CD4-positive, alpha-beta T cell treated with Interleukin-17A for 4 hours (primary cell): Measurements from ENCODE around the gene SKIC2.
A peak's percentile ranks its signal among the peaks of the same experiment; 100 is the strongest.

Experiments
- DNase-seq: peaks from one replicate; pipeline ENCODE4 v3.0.0-alpha.2; 2020; ENCODE audit warnings: mixed read lengths

Gene SKIC2

DNA sequence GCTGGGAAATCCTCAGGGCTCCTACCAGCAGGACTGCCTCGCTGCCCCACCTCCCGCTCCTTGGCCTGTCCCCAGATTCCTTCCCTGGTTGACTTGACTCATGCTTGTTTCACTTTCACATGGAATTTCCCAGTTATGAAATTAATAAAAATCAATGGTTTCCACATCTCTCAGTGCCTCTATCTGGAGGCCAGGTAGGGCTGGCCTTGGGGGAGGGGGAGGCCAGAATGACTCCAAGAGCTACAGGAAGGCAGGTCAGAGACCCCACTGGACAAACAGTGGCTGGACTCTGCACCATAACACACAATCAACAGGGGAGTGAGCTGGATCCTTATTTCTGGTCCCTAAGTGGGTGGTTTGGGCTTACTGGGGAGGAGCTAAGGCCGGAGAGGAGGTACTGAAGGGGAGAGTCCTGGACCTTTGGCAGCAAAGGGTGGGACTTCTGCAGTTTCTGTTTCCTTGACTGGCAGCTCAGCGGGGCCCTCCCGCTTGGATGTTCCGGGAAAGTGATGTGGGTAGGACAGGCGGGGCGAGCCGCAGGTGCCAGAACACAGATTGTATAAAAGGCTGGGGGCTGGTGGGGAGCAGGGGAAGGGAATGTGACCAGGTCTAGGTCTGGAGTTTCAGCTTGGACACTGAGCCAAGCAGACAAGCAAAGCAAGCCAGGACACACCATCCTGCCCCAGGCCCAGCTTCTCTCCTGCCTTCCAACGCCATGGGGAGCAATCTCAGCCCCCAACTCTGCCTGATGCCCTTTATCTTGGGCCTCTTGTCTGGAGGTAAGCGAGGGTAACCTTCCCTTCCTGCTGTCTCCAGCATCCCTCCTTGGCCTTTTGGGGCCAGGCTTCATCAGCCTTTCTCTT, 13.2 kb upstream of the SKIC2 start, which contains the start of gene CFB:
TSS of gene CFB (plus strand) at position 589 of the 863 bp plus-strand sequence. CDS start at position 716, 127 bp downstream.
- DNase-seq, result no peak

DNA sequence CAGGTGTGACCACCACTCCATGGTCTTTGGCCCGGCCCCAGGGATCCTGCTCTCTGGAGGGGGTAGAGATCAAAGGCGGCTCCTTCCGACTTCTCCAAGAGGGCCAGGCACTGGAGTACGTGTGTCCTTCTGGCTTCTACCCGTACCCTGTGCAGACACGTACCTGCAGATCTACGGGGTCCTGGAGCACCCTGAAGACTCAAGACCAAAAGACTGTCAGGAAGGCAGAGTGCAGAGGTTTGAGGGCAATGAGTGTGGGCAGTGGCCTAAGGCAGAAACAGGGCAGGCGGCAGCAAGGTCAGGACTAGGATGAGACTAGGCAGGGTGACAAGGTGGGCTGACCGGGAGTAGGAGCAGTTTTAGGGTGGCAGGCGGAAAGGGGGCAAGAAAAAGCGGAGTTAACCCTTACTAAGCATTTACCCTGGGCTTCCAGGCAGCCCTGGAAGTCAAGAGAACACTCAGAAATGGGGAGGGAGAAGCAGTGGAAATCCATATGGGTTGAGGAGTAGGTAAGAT, 12.5 kb upstream of the SKIC2 start:
- no peak for DNase-seq

DNA sequence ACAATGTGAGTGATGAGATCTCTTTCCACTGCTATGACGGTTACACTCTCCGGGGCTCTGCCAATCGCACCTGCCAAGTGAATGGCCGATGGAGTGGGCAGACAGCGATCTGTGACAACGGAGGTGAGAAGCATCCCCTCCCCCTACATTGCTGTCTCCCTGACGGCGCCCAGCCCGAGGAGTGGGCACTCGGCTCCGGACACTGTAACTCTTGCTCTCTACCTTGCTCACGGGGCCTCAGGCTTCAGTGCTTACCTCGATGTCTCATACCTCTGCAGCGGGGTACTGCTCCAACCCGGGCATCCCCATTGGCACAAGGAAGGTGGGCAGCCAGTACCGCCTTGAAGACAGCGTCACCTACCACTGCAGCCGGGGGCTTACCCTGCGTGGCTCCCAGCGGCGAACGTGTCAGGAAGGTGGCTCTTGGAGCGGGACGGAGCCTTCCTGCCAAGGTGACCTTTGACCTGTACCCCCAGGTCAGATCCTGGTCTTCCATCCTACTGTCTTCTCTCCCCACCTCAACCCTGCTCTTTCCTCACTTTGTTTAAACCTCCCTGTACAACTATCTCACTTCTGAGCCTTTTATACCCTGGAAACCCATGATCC, 11.8 kb upstream of the SKIC2 start:
- DNase-seq, result no peak

DNA sequence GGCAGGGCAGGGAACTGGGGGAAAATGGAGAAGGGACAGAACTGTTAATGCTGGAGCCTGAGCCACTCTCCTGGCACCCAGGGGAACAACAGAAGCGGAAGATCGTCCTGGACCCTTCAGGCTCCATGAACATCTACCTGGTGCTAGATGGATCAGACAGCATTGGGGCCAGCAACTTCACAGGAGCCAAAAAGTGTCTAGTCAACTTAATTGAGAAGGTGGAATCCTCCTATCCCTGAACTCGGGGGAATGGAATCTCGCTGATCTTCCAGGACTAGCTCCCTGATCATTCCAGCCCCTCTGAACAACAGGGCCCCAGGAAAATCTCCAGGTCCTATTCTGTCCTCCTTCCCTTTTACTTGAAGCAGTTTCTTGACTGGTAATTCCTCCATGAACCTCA, 11.1 kb upstream of the SKIC2 start:
- DNase-seq, result no peak

DNA sequence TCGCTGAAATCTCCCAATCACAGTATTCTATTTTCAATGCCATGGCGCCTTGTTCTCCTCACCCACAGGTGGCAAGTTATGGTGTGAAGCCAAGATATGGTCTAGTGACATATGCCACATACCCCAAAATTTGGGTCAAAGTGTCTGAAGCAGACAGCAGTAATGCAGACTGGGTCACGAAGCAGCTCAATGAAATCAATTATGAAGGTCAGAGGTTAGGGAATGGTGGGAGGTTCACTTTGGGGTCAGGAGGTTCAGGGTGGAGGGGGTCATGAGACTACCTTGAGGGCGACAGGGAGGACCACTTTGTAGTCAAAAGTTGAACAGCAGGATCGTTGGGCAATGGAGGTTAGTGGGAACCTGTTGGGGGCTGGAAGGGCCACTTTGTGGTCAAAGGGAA, 10.7 kb upstream of the SKIC2 start:
- DNase-seq, result no peak

DNA sequence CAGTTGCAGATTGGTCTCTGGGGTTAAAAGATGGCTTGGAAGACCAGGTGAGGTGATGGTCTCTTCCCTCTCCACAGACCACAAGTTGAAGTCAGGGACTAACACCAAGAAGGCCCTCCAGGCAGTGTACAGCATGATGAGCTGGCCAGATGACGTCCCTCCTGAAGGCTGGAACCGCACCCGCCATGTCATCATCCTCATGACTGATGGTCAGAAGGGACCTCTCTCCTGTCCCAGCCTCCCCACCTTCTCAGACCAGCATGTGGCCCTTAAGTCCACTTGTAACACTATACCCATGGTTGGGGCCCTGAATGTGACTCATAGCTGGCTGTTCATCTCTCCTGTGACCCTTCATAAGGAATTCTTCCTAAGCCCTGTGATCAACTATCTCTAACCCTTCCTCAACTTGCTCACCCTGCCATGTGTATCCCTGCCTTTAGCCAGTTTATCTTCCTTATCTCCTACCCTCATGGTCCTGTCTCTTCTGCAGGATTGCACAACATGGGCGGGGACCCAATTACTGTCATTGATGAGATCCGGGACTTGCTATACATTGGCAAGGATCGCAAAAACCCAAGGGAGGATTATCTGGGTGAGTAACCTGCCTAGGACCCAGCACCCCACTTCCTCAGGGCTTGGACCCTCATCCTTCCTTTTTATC, 10.1 kb upstream of the SKIC2 start:
- DNase-seq, result no peak

DNA sequence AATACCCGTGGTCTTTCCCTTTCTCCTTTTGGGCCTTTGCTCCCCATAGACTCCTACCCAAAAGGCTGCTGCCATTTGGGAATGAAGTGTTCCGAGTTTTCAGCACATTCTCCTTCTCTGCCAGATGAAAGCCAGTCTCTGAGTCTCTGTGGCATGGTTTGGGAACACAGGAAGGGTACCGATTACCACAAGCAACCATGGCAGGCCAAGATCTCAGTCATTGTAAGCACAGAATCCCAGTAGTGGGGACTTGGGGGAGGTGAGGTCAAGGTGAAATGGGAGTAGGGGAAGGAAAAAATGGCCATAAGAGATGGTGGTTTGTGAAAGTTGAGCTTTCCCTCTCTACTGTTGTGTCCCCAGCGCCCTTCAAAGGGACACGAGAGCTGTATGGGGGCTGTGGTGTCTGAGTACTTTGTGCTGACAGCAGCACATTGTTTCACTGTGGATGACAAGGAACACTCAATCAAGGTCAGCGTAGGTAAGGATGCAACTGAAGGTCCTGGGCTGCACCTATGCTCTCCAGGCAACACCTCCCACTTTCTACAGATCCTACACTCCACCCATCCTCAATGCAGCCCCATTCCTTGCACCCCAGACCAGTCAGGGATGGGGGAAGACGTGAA, 8.9 kb upstream of the SKIC2 start:
- DNase-seq, result no peak

DNA sequence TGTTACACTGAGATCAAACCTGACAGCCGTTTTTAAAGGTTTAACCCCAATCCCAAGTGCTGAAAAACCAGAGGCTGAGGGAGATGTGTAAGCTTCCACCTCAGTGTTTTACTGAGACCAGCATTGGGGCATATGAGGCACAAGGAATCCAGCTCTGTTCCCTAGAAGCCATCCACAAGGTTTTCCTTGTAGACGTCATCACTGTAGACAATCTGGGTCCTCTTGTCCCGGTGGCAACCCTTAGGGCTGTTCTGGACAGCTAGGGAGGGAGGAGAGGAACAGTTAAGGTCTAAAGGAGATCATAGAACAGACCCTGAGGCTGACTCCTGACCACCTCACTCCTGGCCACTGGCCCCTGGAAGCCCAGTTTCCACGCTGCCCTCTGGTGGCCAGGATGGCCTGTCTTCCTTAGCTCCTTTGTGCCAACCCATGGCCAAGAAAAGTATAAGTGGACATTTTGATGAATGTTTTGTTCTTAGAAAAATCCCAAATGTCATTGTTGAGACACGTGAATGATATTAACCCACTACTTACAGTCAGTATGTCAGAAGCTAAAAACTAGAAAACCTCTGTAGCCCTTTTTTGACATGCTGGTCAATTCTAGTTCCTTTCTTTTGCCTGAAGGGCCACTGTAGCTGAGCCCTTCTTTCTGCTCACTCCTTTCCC, 6.7 kb upstream of the SKIC2 start:
- peak; percentile 60 for DNase-seq

DNA sequence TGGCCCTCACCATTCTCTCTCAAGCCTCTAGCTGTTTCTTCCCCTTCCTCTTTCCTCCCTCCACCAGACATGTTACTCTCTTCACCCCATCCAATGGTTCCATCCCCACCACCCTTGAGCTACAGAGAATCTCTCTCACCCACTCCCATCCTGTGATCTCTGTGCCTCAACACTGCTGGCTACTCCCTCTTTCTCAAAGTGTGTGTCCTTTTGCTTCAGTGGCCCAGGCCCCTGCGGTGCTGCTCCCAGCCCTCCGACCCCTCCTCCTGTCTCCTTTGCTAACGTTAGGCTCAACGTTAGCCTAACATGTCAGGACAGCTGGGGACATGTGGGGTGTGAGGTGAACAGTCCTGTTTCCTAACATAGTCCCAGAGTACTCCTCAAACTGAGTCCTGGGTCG, 6.1 kb upstream of the SKIC2 start:
- DNase-seq, result no peak

DNA sequence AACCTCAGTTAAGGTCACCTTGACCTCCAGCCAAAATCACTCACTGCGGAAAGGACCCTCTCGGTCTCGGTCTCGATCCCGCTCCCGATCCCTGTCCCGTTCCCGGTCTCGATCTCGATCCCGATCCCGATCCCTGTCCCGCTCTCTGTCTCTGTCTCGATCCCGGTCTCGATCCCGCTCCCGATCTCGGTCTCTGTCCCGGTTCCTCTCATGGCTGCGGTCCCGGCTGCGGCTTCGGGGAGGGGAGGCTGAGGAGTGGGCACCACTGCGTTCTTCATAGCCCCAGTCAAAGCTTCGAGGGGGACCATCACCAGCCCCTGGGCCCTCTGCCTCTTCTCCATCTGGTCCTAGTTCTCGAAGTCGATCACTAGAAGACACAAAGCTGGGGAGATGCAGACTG, 4.5 kb upstream of the SKIC2 start:
- DNase-seq, result no peak

DNA sequence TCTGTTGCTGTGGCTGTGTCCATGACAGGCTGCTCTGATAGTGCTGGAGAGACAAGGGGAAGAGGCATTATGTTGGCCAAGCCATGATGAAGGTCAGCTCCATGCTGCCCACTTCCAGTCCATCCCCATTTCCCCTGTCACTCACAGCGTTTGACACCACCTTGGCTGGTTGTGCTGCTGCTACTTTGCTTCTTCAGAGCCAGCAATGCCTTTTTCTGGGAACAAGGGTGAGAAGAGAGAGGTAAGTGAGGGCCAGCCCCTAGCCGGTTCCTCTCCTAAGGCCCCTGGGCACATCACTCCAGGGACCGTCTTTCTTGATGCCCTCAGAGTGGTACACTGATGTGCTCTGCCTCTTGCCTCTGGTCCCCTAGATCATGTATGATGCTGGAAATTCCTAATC, 2.2 kb upstream of the SKIC2 start:
- no peak for DNase-seq

DNA sequence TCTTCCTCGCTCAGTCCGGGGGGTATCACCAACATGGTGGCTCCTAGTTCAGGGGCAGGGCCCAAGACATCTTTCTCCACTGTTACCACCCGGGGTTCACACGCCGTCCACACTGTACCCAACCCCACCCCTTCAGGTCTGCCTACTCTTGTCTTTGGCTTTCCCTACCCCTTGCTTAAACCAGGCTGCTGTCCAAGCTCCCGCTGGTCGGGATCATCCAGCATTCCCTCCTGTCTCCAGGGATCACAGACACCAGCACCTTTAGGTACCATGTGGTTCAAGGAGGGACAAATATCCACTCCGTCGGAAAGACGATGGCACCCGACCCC, 599 bp upstream of the SKIC2 start:
- DNase-seq, result no peak

DNA sequence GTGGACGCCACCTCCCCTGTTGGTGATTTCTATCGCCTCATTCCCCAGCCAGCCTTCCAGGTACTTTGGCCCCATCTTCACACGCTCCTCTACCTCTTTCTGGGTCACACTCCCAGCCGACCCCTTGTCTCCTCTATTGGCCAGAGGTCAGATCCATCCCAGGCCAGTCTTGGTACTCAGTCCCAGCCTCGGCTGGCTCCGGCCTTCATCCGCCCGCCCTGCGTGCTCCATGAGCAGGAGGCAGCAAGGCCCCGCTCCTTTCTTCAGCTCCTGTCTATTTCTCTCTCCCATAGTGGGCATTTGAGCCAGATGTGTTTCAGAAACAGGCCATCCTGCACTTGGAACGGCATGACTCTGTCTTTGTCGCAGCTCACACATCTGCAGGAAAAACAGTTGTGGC, 2.6 kb downstream of the SKIC2 start:
- no peak for DNase-seq

DNA sequence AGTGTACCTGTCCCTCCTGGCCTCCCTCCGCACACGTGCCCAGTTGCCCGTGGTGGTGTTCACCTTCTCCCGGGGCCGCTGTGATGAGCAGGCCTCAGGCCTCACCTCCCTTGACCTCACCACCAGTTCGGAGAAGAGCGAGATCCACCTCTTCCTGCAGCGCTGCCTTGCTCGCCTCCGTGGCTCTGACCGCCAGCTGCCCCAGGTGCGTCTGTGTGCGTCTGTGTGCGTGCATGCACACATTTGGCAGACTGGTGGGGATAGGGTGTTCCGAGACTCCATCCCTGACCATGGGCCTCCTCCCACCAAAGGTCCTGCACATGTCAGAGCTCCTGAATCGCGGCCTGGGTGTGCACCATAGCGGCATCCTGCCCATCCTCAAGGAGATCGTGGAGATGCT, 4.9 kb downstream of the SKIC2 start:
- DNase-seq, result no peak

DNA sequence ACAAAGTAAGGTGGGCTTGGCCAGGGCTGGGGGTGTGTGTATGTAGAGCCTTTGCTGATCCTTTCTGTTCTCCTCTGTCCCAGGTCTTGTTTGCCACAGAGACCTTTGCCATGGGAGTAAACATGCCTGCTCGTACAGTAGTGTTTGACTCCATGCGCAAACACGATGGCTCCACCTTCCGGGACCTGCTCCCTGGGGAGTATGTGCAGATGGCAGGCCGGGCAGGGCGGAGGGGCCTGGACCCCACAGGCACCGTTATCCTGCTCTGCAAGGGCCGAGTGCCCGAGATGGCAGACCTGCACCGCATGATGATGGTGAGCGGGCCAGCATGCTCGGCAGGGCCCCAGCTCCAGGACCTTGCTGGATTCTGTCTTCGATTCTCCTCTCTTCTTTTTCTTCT, 6.7 kb downstream of the SKIC2 start:
- DNase-seq, result no peak

DNA sequence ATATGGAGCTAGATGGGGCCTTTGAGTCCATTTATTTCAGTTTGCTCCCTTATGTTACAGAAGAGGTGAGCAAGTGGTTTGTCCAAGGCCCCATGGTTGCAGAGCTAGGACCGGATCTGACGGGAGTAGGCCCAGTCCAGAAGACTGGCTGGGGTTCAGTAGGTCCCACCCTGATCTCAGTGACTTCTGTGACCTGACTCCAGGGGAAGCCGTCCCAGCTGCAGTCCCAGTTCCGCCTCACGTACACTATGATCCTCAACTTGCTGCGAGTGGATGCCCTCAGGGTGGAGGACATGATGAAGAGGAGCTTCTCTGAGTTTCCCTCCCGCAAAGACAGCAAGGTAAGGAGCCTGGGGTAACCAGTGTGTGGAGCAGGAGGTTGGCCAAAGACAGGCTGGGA, 7.5 kb downstream of the SKIC2 start:
- no peak for DNase-seq

DNA sequence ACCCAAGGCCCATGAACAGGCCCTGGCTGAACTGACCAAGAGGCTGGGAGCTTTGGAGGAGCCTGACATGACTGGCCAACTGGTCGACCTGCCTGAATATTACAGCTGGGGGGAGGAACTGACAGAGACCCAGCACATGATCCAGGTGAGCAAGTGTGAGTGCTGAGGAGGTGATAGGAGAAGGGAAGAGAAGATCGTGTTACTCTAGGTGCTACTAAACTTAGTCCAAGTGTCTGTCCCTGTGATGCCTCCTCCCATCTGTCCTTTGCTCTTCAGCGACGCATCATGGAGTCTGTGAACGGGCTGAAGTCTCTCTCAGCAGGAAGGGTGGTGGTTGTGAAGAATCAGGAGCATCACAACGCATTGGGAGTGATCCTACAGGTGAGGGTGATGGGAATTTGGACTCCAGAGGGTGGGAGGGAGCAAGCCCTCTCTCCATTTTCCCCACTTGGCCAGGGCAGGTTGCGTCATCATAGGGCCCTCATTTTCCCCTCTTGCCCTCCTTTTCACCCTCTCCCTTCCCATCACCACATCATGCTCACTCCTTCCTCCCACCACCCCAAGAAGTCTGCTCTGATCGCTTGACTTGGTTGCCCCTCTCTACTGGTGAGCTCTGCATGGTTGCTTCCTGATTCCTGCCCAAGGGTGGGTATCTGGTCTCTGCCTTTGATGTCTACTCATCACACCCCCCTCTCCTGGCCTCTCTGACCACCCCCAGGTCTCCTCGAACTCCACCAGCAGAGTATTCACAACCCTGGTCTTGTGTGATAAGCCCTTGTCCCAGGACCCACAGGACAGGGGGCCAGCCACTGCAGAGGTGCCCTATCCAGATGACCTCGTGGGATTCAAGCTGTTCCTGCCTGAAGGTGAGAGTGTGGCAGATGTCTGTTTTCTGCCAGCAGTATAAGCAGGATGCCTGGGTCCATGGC, 8.3 kb downstream of the SKIC2 start:
- no peak for DNase-seq

DNA sequence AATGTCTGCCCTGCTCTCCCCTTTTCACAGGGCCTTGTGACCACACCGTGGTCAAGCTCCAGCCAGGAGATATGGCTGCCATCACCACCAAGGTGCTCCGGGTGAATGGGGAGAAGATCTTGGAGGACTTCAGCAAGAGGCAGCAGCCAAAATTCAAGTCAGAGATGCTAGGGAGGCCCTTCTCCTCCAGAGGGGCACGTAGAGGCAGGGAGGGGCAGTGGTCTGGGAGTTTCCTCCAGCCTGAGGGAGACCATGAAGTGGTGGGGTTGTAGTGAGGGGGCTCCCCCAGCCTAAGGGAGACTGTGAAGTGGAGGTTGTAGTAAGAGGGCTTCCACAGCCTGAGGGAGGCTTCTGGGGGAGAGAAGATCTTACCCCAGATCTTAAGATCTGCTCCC, 8.9 kb downstream of the SKIC2 start:
- no peak for DNase-seq

DNA sequence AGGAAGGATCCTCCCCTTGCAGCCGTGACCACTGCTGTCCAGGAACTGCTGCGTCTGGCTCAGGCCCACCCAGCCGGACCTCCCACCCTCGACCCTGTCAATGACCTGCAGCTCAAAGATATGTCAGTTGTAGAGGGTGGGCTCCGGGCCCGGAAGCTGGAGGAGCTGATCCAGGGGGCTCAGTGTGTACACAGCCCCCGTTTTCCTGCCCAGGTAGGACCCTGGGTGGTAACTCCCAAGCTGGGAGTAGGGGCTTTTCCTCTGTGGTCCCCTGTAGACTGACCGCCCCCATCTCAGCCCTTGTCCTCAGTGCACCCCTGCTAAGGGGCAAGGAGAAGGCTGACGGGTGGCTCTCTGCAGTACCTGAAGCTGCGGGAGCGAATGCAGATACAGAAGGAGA, 9.4 kb downstream of the SKIC2 start:
- DNase-seq, result no peak

DNA sequence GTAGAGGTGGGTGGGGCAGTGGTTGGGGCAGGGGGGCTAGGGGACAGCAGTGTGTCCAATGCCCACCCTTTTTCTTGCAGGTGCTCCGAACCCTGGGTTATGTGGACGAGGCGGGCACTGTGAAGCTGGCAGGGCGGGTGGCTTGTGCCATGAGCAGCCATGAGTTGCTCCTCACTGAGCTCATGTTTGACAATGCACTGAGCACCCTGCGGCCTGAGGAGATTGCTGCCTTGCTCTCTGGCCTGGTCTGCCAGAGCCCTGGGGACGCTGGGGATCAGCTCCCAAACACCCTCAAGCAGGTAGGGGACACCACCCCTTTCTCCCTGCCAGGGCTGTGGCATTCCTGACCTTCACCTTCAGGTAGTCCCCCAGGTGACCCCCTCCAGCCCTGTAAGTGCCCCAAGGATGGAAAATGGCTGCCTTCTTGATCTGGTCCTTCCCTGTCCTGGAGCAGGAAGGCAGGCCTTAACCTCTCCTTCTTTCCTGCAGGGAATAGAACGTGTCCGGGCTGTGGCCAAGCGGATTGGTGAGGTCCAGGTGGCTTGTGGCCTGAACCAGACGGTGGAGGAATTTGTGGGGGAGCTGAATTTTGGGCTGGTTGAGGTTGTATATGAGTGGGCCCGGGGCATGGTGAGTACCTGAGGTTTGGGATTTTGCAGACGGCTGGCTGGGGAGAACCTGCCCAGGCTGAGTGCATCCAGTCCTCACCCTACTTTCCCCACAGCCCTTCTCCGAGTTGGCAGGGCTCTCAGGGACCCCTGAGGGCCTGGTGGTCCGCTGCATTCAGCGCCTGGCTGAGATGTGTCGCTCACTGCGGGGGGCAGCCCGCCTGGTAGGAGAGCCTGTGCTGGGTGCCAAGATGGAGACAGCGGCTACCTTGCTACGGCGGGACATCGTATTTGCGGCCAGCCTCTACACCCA, 10.1 kb downstream of the SKIC2 start:
- no peak for DNase-seq
